HCT116 (cell line): ENCODE data around the gene GPRC5B. TPM values are rescaled to one million over a fixed set of nuclear protein-coding genes. Genes with fewer than 3 reads are reported as not detected.

ENCODE experiments used
- ATAC-seq: fragments of 200-7000 bp; cut with Tn5 transposase; 2 replicates; pipeline ENCODE4 v1.9.1; 2020; ENCODE audit warnings: mild to moderate bottlenecking, moderate library complexity
- BruUV-seq: library from RNA; stranded (reverse); fragments of 400-500 nt; replicated peaks from 2 replicates; lab custom pipeline; 2021; lab: Mats Ljungman, UMichigan
- CTCF ChIA-PET: fragments of 300-600 bp; sonication (Branson Sonifier 250); formaldehyde crosslinking; loops from one replicate; lab custom pipeline; 2021; ENCODE audit warnings: antibody characterized with exemption; lab: Charles Lee
- POLR2A ChIA-PET: fragments of 300-600, 350-600 bp; sonication (Branson Sonifier 250); formaldehyde crosslinking; loops from one replicate; lab custom pipeline; 2021; ENCODE audit warnings: antibody characterized with exemption; lab: Charles Lee
- RAD21 ChIA-PET, 2 experiments: fragments of 300-600 bp; sonication (Branson Sonifier 250); formaldehyde crosslinking; loops; one replicate each; lab custom pipeline; 2023; ENCODE audit warnings: low total read pairs in 2 of 2; ENCODE audit not compliant: uncharacterized antibody in 2 of 2, unreplicated experiment in 2 of 2, low non-redundant PET in 1 of 2; lab: Charles Lee
- DNase-seq: peaks from one replicate; pipeline ENCODE4 v3.0.0-alpha.2; 2010; ENCODE audit warnings: low read depth, low spot score
- H2AFZ ChIP-seq: fragments of 200-600 bp; shearing (Covaris generic), sonication (generic); 2 replicates; pipeline ENCODE4 v1.6.1; 2017; ENCODE audit warnings: low read depth, mixed run types, mixed read lengths, antibody characterized with exemption, low read length; ENCODE audit not compliant: poor library complexity, severe bottlenecking
- H3K27ac ChIP-seq: 2 replicates; pipeline ENCODE4 v1.5.1; 2012; ENCODE audit warnings: low read depth, low read length
- H3K27me3 ChIP-seq: fragments of 200-600 bp; sonication (generic); 2 replicates; pipeline ENCODE4 v1.6.1; 2016; ENCODE audit warnings: mixed run types, low read length, mixed read lengths; ENCODE audit not compliant: insufficient read depth
- H3K36me3 ChIP-seq, 2 experiments: fragments of 200-500 bp in 1 of 2; fragments of 200-600 bp in 1 of 2; sonication (Bioruptor generic) in 1 of 2; sonication (generic) in 1 of 2; 2 replicates each; pipeline versions ENCODE4 v1.5.1 to v1.6.1; 2014 to 2016; ENCODE audit warnings: low read length in 2 of 2, inconsistent platforms in 1 of 2, mixed read lengths in 1 of 2, mixed run types in 1 of 2; ENCODE audit not compliant: insufficient read depth in 2 of 2, control insufficient read depth in 1 of 2
- H3K4me1 ChIP-seq, 2 experiments: fragments of 200-600 bp in 1 of 2; sonication (generic) in 1 of 2; 2 replicates each; pipeline versions ENCODE4 v1.5.1 to v1.6.1; 2012 to 2017; ENCODE audit warnings: low read length in 2 of 2, inconsistent platforms in 1 of 2, mild to moderate bottlenecking in 1 of 2, mixed read lengths in 1 of 2, mixed run types in 1 of 2, moderate library complexity in 1 of 2; ENCODE audit not compliant: insufficient read depth in 2 of 2, control insufficient read depth in 1 of 2
- H3K4me2 ChIP-seq: fragments of 200-600 bp; sonication (generic); 2 replicates; pipeline ENCODE4 v1.6.1; 2017; ENCODE audit warnings: mixed run types, low read length, mixed read lengths
- H3K4me3 ChIP-seq, 2 experiments: fragments of 200-600 bp in 1 of 2; sonication (generic) in 1 of 2; replicated peaks in 1 of 2; 2 replicates each; pipeline ENCODE4 v1.5.1; 2011 to 2016; ENCODE audit warnings: low read length in 2 of 2, control low read depth in 1 of 2, low read depth in 1 of 2, mild to moderate bottlenecking in 1 of 2, mixed read lengths in 1 of 2, mixed run types in 1 of 2
- H3K79me2 ChIP-seq: fragments of 200-600 bp; sonication (generic); 2 replicates; pipeline ENCODE4 v1.6.1; 2017; ENCODE audit warnings: mild to moderate bottlenecking, mixed run types, low read length, moderate library complexity, mixed read lengths; ENCODE audit not compliant: insufficient read depth
- H3K9ac ChIP-seq: fragments of 200-600 bp; sonication (generic); 2 replicates; pipeline ENCODE4 v1.6.1; 2016; ENCODE audit warnings: low read length, mixed read lengths
- H3K9me2 ChIP-seq: fragments of 200-600 bp; sonication (generic), shearing (Covaris generic); 2 replicates; pipeline ENCODE4 v1.6.1; 2017; ENCODE audit warnings: mixed run types, mild to moderate bottlenecking, moderate library complexity; ENCODE audit not compliant: insufficient read depth
- H3K9me3 ChIP-seq, 2 experiments: fragments of 200-500 bp in 1 of 2; fragments of 200-600 bp in 1 of 2; sonication (Bioruptor generic) in 1 of 2; sonication (generic) in 1 of 2; 2 replicates each; pipeline ENCODE4 v1.6.1; 2014 to 2017; ENCODE audit warnings: low read length in 2 of 2, mixed read lengths in 2 of 2, inconsistent platforms in 1 of 2, low read depth in 1 of 2, mild to moderate bottlenecking in 1 of 2, mixed run types in 1 of 2, moderate library complexity in 1 of 2; ENCODE audit not compliant: control insufficient read depth in 1 of 2, insufficient read depth in 1 of 2
- H4K20me1 ChIP-seq: fragments of 200-600 bp; sonication (generic), shearing (Covaris generic); 2 replicates; pipeline ENCODE4 v1.6.1; 2017; ENCODE audit warnings: mixed run types, mild to moderate bottlenecking, moderate library complexity; ENCODE audit not compliant: insufficient read depth
- ATF3 ChIP-seq: IDR thresholded peaks from 2 replicates; pipeline ENCODE4 v1.6.1; 2012
- CBX3 ChIP-seq: IDR thresholded peaks from 2 replicates; pipeline ENCODE4 v1.6.1; 2012; ENCODE audit warnings: low read depth
- EGR1 ChIP-seq: IDR thresholded peaks from 2 replicates; pipeline ENCODE4 v1.6.1; 2012; ENCODE audit warnings: low read depth
- ELF1 ChIP-seq: IDR thresholded peaks from 2 replicates; pipeline ENCODE4 v1.6.1; 2012; ENCODE audit warnings: low read depth, borderline replicate concordance
- EZH2 ChIP-seq: fragments of 200-600 bp; sonication (generic); IDR thresholded peaks from 2 replicates; pipeline ENCODE4 v1.6.1; 2017; ENCODE audit warnings: antibody characterized with exemption, mixed run types
- FOSL1 ChIP-seq: IDR thresholded peaks from 2 replicates; pipeline ENCODE4 v1.6.1; 2012; ENCODE audit warnings: low read depth
- JUND ChIP-seq: IDR thresholded peaks from 2 replicates; pipeline ENCODE4 v1.6.1; 2012
- RAD21 ChIP-seq: IDR thresholded peaks from 2 replicates; pipeline ENCODE4 v1.6.1; 2012; ENCODE audit warnings: low read depth, mild to moderate bottlenecking
- SIN3A ChIP-seq: IDR thresholded peaks from 2 replicates; pipeline ENCODE4 v1.6.1; 2012; ENCODE audit warnings: low read depth
- TCF7L2 ChIP-seq: IDR thresholded peaks from 2 replicates; pipeline ENCODE4 v1.7.0; 2011; ENCODE audit warnings: borderline replicate concordance, inconsistent platforms; ENCODE audit not compliant: insufficient read depth, insufficient read length; ENCODE audit errors: extremely low read depth
- ZFX ChIP-seq: fragments of 450-650 bp; IDR thresholded peaks from 2 replicates; pipeline ENCODE4 v1.6.1; 2017
- ZNF274 ChIP-seq: fragments of 200-500 bp; sonication (Bioruptor generic); IDR thresholded peaks from 2 replicates; pipeline ENCODE4 v1.6.1; 2014; ENCODE audit warnings: mild to moderate bottlenecking, low read depth, low read length, inconsistent platforms
- intact Hi-C: fragments of 100-400 bp; cut with micrococcal nuclease; formaldehyde crosslinking; loops from 2 replicates; pipeline ENCODE4 v1.10.0; 2022
- total RNA-seq: library from RNA; stranded (reverse); gene quantifications from one replicate; pipeline ENCODE4 v1.2.1, GENCODE V29; 2021; ENCODE audit not compliant: unreplicated experiment
- TF ChIP-seq, protein P1 (sequence below), 3 experiments: fragments of 200-600 bp in 1 of 3; sonication (generic) in 1 of 3; IDR thresholded peaks in 2 of 3; conservative IDR thresholded peaks in 1 of 3; 2 replicates each; pipeline ENCODE4 v1.5.1; 2012 to 2017; ENCODE audit warnings: low read depth in 2 of 3, low read length in 2 of 3, antibody characterized with exemption in 1 of 3, borderline replicate concordance in 1 of 3, control low read depth in 1 of 3, mild to moderate bottlenecking in 1 of 3, mixed read lengths in 1 of 3, mixed run types in 1 of 3, moderate library complexity in 1 of 3; ENCODE audit not compliant: insufficient read depth in 1 of 3
- TF ChIP-seq, protein P2 (sequence below): IDR thresholded peaks from 2 replicates; pipeline ENCODE4 v1.6.1; 2012; ENCODE audit warnings: low read depth
- TF ChIP-seq, protein P3 (sequence below): IDR thresholded peaks from 2 replicates; pipeline ENCODE4 v1.6.1; 2011; ENCODE audit warnings: mild to moderate bottlenecking, low read length, moderate library complexity; ENCODE audit not compliant: insufficient replicate concordance; ENCODE audit errors: extremely low read depth

Gene GPRC5B
- total RNA-seq, 1 experiment from 2014 or later: 7.2 TPM

DNA sequence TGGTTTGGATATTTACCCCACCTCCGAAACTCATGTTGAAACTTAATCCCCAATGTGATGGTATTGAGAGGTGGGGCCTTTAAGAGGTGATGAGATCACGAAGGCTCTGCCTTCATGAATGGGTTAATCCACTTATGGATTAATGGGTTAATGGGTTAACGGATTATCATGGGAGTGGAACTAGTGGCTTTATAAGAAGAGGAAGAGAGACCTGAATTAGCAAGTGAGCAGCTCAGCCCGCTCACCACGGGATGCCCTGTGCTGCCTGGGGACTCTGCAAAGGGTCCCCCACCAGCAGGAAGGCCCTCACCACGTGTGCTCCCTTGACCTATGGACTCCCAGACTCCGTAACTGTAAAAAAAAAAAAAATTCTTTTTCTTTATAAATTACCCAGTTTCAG is 16.5 kb upstream of the GPRC5B start:
- DNase-seq (no peak), ATAC-seq (no peak)
- Histone ChIP-seq H4K20me1 (no peaks in the 10 kb centered on the region), H3K9ac (no peak overlapping the region), H3K4me3 (no peak overlapping the region), H3K79me2 (no peaks in the 10 kb centered on the region), H3K27ac (no peak overlapping the region), H3K9me2 (no peaks in the 10 kb centered on the region), H3K4me1 (peaks cover 4 to 6% of the 10 kb centered on the region in 2 experiments; a peak in 2 of 4 replicates), H3K4me2 (no peak overlapping the region), H3K36me3 (no peaks in the 10 kb centered on the region), H2AFZ (no peak overlapping the region), H3K27me3 (no peaks in the 10 kb centered on the region), H3K9me3 (no peaks in the 10 kb centered on the region)
- CTCF ChIA-PET: interaction anchor here (0.7 to 5.1 kb wide), 5 partner anchors 225 to 485 kb away, joined by 3 to 49 read pairs (median 26); no protein-coding TSS in a partner anchor
- no TSS peak for BruUV-seq
- POLR2A ChIA-PET: interaction anchor here (0.7 kb wide), 2 partner anchors 11 to 781 kb away, joined by 3 read pairs; no protein-coding TSS in a partner anchor
- TF ChIP-seq RAD21 (no peak), ATF3 (no peak), ZNF274 (no peak), JUND (no peak), EZH2 (no peak), CBX3 (no peak), FOSL1 (no peak), ZFX (no peak), TCF7L2 (no peak), ELF1 (no peak), EGR1 (no peak), SIN3A (no peak)
- TF ChIP-seq, protein P1, sequence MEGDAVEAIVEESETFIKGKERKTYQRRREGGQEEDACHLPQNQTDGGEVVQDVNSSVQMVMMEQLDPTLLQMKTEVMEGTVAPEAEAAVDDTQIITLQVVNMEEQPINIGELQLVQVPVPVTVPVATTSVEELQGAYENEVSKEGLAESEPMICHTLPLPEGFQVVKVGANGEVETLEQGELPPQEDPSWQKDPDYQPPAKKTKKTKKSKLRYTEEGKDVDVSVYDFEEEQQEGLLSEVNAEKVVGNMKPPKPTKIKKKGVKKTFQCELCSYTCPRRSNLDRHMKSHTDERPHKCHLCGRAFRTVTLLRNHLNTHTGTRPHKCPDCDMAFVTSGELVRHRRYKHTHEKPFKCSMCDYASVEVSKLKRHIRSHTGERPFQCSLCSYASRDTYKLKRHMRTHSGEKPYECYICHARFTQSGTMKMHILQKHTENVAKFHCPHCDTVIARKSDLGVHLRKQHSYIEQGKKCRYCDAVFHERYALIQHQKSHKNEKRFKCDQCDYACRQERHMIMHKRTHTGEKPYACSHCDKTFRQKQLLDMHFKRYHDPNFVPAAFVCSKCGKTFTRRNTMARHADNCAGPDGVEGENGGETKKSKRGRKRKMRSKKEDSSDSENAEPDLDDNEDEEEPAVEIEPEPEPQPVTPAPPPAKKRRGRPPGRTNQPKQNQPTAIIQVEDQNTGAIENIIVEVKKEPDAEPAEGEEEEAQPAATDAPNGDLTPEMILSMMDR (IDR thresholded peaks at IDR 0.05 in 2 of 3, conservative IDR thresholded peaks at IDR 0.05 in 1 of 3; ENCODE audit: borderline replicate concordance in 1 of 3, insufficient read depth in 1 of 3, low read depth in 2 of 3, low read length in 2 of 3): no peak
- TF ChIP-seq, protein P2, sequence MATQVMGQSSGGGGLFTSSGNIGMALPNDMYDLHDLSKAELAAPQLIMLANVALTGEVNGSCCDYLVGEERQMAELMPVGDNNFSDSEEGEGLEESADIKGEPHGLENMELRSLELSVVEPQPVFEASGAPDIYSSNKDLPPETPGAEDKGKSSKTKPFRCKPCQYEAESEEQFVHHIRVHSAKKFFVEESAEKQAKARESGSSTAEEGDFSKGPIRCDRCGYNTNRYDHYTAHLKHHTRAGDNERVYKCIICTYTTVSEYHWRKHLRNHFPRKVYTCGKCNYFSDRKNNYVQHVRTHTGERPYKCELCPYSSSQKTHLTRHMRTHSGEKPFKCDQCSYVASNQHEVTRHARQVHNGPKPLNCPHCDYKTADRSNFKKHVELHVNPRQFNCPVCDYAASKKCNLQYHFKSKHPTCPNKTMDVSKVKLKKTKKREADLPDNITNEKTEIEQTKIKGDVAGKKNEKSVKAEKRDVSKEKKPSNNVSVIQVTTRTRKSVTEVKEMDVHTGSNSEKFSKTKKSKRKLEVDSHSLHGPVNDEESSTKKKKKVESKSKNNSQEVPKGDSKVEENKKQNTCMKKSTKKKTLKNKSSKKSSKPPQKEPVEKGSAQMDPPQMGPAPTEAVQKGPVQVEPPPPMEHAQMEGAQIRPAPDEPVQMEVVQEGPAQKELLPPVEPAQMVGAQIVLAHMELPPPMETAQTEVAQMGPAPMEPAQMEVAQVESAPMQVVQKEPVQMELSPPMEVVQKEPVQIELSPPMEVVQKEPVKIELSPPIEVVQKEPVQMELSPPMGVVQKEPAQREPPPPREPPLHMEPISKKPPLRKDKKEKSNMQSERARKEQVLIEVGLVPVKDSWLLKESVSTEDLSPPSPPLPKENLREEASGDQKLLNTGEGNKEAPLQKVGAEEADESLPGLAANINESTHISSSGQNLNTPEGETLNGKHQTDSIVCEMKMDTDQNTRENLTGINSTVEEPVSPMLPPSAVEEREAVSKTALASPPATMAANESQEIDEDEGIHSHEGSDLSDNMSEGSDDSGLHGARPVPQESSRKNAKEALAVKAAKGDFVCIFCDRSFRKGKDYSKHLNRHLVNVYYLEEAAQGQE: no peak
- TF ChIP-seq, protein P3, sequence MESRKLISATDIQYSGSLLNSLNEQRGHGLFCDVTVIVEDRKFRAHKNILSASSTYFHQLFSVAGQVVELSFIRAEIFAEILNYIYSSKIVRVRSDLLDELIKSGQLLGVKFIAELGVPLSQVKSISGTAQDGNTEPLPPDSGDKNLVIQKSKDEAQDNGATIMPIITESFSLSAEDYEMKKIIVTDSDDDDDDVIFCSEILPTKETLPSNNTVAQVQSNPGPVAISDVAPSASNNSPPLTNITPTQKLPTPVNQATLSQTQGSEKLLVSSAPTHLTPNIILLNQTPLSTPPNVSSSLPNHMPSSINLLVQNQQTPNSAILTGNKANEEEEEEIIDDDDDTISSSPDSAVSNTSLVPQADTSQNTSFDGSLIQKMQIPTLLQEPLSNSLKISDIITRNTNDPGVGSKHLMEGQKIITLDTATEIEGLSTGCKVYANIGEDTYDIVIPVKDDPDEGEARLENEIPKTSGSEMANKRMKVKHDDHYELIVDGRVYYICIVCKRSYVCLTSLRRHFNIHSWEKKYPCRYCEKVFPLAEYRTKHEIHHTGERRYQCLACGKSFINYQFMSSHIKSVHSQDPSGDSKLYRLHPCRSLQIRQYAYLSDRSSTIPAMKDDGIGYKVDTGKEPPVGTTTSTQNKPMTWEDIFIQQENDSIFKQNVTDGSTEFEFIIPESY: no peak
- RAD21 ChIA-PET: interaction anchor here in 1 of 2 experiments (1.8 kb wide), 1 partner anchor 482 kb away, joined by 5 read pairs; no protein-coding TSS in a partner anchor
- intact Hi-C loops: loop anchor here (10.0 kb wide), 1 partner anchor 804 kb away; no protein-coding TSS in a partner anchor
